ENCODE results near the gene STEEP1. TPM values are rescaled to one million over a fixed set of nuclear protein-coding genes. Genes with fewer than 3 reads are reported as not detected.

Gene STEEP1
- total RNA-seq, 1 donor from 2014 or later = 22.1 TPM

GRCh38 chrX:119574394-119575266 lies 9.4 kb upstream of the STEEP1 start, which contains the start of gene UBE2A:
Gene UBE2A (plus strand): TSS chrX:119574563. CDS start chrX:119574712, 149 bp downstream.
- H3K4me1 Mint-ChIP-seq (ENCODE audit: low read depth, unreplicated experiment) = peaks cover 7% of the 10 kb centered on the region
- Histone ChIP-seq H4K20me1 (ENCODE audit: insufficient read depth, low read length) (peaks cover 14% of the 10 kb centered on the region), H3K36me3 (ENCODE audit: insufficient read depth, low read length) (peaks cover 3% of the 10 kb centered on the region), H3K4me1 (ENCODE audit: insufficient read depth, low read length) (no peaks in the 10 kb centered on the region), H3K79me2 (ENCODE audit: insufficient read depth, low read length) (peaks cover 21% of the 10 kb centered on the region), H3K27ac (ENCODE audit: low read depth, low read length) (peak within 1 kb of the TSS; percentile 75), H2AFZ (ENCODE audit: low read depth, low read length) (peak within 1 kb of the TSS; percentile 60), H3K9ac (ENCODE audit: low read length) (peak within 1 kb of the TSS; percentile 91), H3K27me3 (ENCODE audit: insufficient read depth, low read length) (no peaks in the 10 kb centered on the region), H3K4me2 (ENCODE audit: low read length) (peak within 1 kb of the TSS; percentile 86), H3K9me3 (ENCODE audit: insufficient read depth, low read depth, low read length) (no peaks in the 10 kb centered on the region), H3K4me3 (ENCODE audit: insufficient read depth, low read depth, low read length) (peak within 1 kb of the TSS; percentile 72)
- H3K36me3 Mint-ChIP-seq (ENCODE audit: low read depth, unreplicated experiment) = no peaks in the 10 kb centered on the region
- DNase-seq (ENCODE audit: low read depth) (peak; percentile 87), FAIRE-seq (peak; percentile 66)
- no peaks in the 10 kb centered on the region for H3K27me3 Mint-ChIP-seq (ENCODE audit: low read depth, unreplicated experiment)
- no peak for TF ChIP-seq CTCF (IDR thresholded peaks at IDR 0.05; ENCODE audit: insufficient read depth, low read depth, low read length)
- TF ChIP-seq EZH2 (IDR thresholded peaks at IDR 0.05; ENCODE audit: insufficient read depth, low read length) = no peak
- peak within 1 kb of the TSS; percentile 94 for H3K4me3 Mint-ChIP-seq (ENCODE audit: unreplicated experiment)
- no peaks in the 10 kb centered on the region for H3K9me3 Mint-ChIP-seq (ENCODE audit: unreplicated experiment)
- H3K27ac Mint-ChIP-seq (ENCODE audit: unreplicated experiment) = peak within 1 kb of the TSS; percentile 98

GRCh38 chrX:119573840-119574393 lies 8.7 kb upstream of the STEEP1 start:
- peak overlapping the region; percentile 72 for H3K4me3 ChIP-seq (ENCODE audit: insufficient read depth, low read depth, low read length)
- no peaks in the 10 kb centered on the region for H3K27me3 ChIP-seq (ENCODE audit: insufficient read depth, low read length)
- peak overlapping the region; percentile 91 for H3K9ac ChIP-seq (ENCODE audit: low read length)
- no peaks in the 10 kb centered on the region for H3K9me3 ChIP-seq (ENCODE audit: insufficient read depth, low read depth, low read length)
- Mint-ChIP-seq H3K27me3 (ENCODE audit: low read depth, unreplicated experiment) (no peaks in the 10 kb centered on the region), H3K4me1 (ENCODE audit: low read depth, unreplicated experiment) (peaks cover 7% of the 10 kb centered on the region), H3K4me3 (ENCODE audit: unreplicated experiment) (peak overlapping the region; percentile 94), H3K9me3 (ENCODE audit: unreplicated experiment) (no peaks in the 10 kb centered on the region), H3K36me3 (ENCODE audit: low read depth, unreplicated experiment) (no peaks in the 10 kb centered on the region), H3K27ac (ENCODE audit: unreplicated experiment) (peak overlapping the region; percentile 98)
- H3K4me2 ChIP-seq (ENCODE audit: low read length) = peak overlapping the region; percentile 86
- H3K36me3 ChIP-seq (ENCODE audit: insufficient read depth, low read length) = peaks cover 3% of the 10 kb centered on the region
- H3K79me2 ChIP-seq (ENCODE audit: insufficient read depth, low read length) = peaks cover 21% of the 10 kb centered on the region
- peak overlapping the region; percentile 60 for H2AFZ ChIP-seq (ENCODE audit: low read depth, low read length)
- H4K20me1 ChIP-seq (ENCODE audit: insufficient read depth, low read length) = peaks cover 14% of the 10 kb centered on the region
- no peaks in the 10 kb centered on the region for H3K4me1 ChIP-seq (ENCODE audit: insufficient read depth, low read length)
- FAIRE-seq (no peak), DNase-seq (ENCODE audit: low read depth) (peak; percentile 31)
- no peak for TF ChIP-seq CTCF (IDR thresholded peaks at IDR 0.05; ENCODE audit: insufficient read depth, low read depth, low read length)
- TF ChIP-seq EZH2 (IDR thresholded peaks at IDR 0.05; ENCODE audit: insufficient read depth, low read length) = no peak
- peak overlapping the region; percentile 75 for H3K27ac ChIP-seq (ENCODE audit: low read depth, low read length)

Data from astrocyte (in vitro differentiated cells and primary cell).